Aorta (tissue), 5 donors: ENCODE measurements around the gene SLC7A7. TPM values are rescaled to one million over a fixed set of nuclear protein-coding genes. Genes with fewer than 3 reads are reported as not detected.
"Not testable (repeated sequence)": the region's sequence is repeated elsewhere in the genome, so short reads cannot be mapped to it uniquely, and the experiment has no call there.

Experiments used
- ATAC-seq: fragments of 200-7000 bp; cut with Tn5 transposase; one replicate; pipeline ENCODE4 v1.9.1; 2022; ENCODE audit warnings: moderate library complexity; ENCODE audit not compliant: low FRiP score
- DNase-seq, 2 donors: peaks; one replicate each; pipeline ENCODE4 v3.0.0-alpha.2; 2020
- H3K27ac ChIP-seq, 2 donors: one replicate each; pipeline ENCODE4 v1.5.1; 2013; ENCODE audit warnings: low read length in 2 of 2, mild to moderate bottlenecking in 2 of 2, moderate library complexity in 2 of 2, control low read depth in 1 of 2, inconsistent platforms in 1 of 2, low read depth in 1 of 2
- H3K27me3 ChIP-seq, 2 donors: one replicate each; pipeline ENCODE4 v1.6.1; 2013; ENCODE audit warnings: control low read depth in 1 of 2, low read length in 1 of 2, mild to moderate bottlenecking in 1 of 2, moderate library complexity in 1 of 2; ENCODE audit not compliant: insufficient read depth in 2 of 2, control insufficient read depth in 1 of 2
- H3K36me3 ChIP-seq, 2 donors: one replicate each; pipeline ENCODE4 v1.6.1; 2013; ENCODE audit warnings: control low read depth in 1 of 2, low read length in 1 of 2, mild to moderate bottlenecking in 1 of 2; ENCODE audit not compliant: insufficient read depth in 2 of 2, control insufficient read depth in 1 of 2
- H3K4me1 ChIP-seq, 2 donors: one replicate each; pipeline ENCODE4 v1.6.1; 2013; ENCODE audit warnings: low read length in 2 of 2, control low read depth in 1 of 2, mild to moderate bottlenecking in 1 of 2, moderate library complexity in 1 of 2; ENCODE audit not compliant: insufficient read depth in 2 of 2, control insufficient read depth in 1 of 2
- H3K4me3 ChIP-seq, 2 donors: one replicate each; pipeline ENCODE4 v1.5.1; 2013; ENCODE audit warnings: low read length in 2 of 2, control low read depth in 1 of 2, mild to moderate bottlenecking in 1 of 2
- H3K9me3 ChIP-seq: one replicate; pipeline ENCODE4 v1.6.1; 2013; ENCODE audit warnings: mild to moderate bottlenecking, low read length; ENCODE audit not compliant: control insufficient read depth
- WGBS, 2 donors: extraction: QIAGEN DNeasy Blood & Tissue Kit; methylation state at CpG; one replicate each; pipeline ENCODE4 v1.1.7; 2013; 5-methylcytosine and 5-hydroxymethylcytosine counted together
- intact Hi-C, 2 donors: fragments of 100-400 bp; cut with DNase I; formaldehyde crosslinking; loops; one replicate each; pipeline versions ENCODE4 v1.14.2 to v1.15.0; 2022
- polyA plus RNA-seq, 2 donors: library from polyadenylated mRNA; stranded (reverse); fragments of 200-250 nt; gene quantifications; one replicate each; pipeline ENCODE4 v1.2.3, GENCODE V29; 2013
- total RNA-seq, 2 donors: library from RNA; stranded (reverse); fragmentation: NEBNext Ultra II Directional; extraction: Animal tissue kit (Norgen Biotek cat#: 25700); gene quantifications; one replicate each; pipeline ENCODE4 v1.2.1, GENCODE V29; 2021
- donor health status: healthy with polysubstance abuse.
- donor health status: Bipolar disorder and iron deficiency.
- donor health status: DM: no; HTN: no; CAD: no.
- donor health status: DM: no; HTN: no; CAD: no.
- donor health status: DM: yes; HTN: yes; CAD: no.

The SLC7A7 gene
- total and polyA plus RNA-seq, 4 donors = 15.4 to 44.2 (median 16.7) TPM

DNA sequence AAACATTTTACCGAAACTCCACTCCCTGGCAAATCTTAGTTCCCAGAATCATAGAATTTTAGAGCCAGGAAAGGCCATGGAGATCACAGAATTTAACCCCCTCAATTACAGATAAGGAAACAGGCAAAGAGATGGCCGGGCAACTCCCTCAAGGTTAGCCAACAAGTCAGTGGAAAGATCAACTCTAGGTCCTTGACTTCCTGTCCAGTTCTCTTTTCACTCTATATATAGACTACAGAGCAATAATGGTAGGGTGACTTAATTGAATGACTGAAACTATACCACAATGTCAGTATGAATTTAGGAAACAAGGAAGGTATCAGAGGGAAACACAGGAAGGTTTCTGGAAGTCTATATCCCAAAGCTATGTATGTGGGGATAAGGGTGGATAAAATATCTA lies 37.2 kb downstream of the SLC7A7 start:
- H3K4me3 ChIP-seq = no peak overlapping the region
- no peak overlapping the region for H3K27ac ChIP-seq
- intact Hi-C loops = no loop called here
- H3K27me3 ChIP-seq = no peaks in the 10 kb centered on the region
- H3K9me3 ChIP-seq = no peaks in the 10 kb centered on the region
- no peak for ATAC-seq
- 87 to 92% methylated on average over 2 of the region's 2 CpGs for WGBS, 2 donors
- no peaks in the 10 kb centered on the region for H3K4me1 ChIP-seq
- peaks cover 4 to 5% of the 10 kb centered on the region in 2 donors for H3K36me3 ChIP-seq
- no peak for DNase-seq

- H3K4me1 ChIP-seq, H3K9me3 ChIP-seq, H3K27ac ChIP-seq, H3K27me3 ChIP-seq, intact Hi-C loops, H3K36me3 ChIP-seq, DNase-seq, H3K4me3 ChIP-seq, ATAC-seq: not testable (repeated sequence)
- 91 to 92% methylated on average over 8 of the region's 8 CpGs for WGBS, 2 donors
Observed at GRCh38 chr14:22776849-22777248, 38.4 kb downstream of the SLC7A7 start.

DNA sequence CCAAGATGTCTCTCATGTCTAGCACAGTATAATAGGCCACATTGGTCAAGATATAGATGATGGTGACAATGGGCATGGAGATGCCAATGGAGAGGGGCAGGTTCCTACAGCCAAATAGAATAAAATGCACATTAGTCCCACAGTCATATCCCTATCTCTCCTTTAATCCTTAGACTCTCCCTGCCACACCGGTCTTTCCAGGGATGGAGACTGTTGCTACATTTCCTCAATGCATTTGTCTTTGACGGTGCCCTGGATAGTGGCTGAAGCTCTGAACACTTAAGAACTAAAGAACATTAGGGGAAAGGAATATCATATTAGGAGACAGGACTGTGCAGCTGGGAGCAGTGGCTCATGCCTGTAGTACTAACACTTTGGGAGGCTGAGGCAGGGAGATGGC lies 39.0 kb downstream of the SLC7A7 start:
- no peaks in the 10 kb centered on the region for H3K9me3 ChIP-seq
- peaks cover 7 to 8% of the 10 kb centered on the region in 2 donors for H3K36me3 ChIP-seq
- H3K4me1 ChIP-seq = no peaks in the 10 kb centered on the region
- H3K27ac ChIP-seq = no peak overlapping the region
- no peak for DNase-seq
- H3K27me3 ChIP-seq = no peaks in the 10 kb centered on the region
- no peak overlapping the region for H3K4me3 ChIP-seq
- intact Hi-C loops = no loop called here
- ATAC-seq = no peak
- WGBS, 2 donors = 91 to 93% methylated on average over 2 of the region's 2 CpGs

- DNase-seq (no peak), ATAC-seq (no peak)
- Histone ChIP-seq H3K27me3 (no peaks in the 10 kb centered on the region), H3K27ac (no peak overlapping the region), H3K4me1 (no peaks in the 10 kb centered on the region), H3K4me3 (no peak overlapping the region), H3K36me3 (peaks cover 18% of the 10 kb centered on the region in 2 donors), H3K9me3 (no peaks in the 10 kb centered on the region)
- intact Hi-C loops = no loop called here
- 93% methylated on average over 10 of the region's 10 CpGs for WGBS, 2 donors
Observed at GRCh38 chr14:22774011-22774706, 41.1 kb downstream of the SLC7A7 start.

DNA sequence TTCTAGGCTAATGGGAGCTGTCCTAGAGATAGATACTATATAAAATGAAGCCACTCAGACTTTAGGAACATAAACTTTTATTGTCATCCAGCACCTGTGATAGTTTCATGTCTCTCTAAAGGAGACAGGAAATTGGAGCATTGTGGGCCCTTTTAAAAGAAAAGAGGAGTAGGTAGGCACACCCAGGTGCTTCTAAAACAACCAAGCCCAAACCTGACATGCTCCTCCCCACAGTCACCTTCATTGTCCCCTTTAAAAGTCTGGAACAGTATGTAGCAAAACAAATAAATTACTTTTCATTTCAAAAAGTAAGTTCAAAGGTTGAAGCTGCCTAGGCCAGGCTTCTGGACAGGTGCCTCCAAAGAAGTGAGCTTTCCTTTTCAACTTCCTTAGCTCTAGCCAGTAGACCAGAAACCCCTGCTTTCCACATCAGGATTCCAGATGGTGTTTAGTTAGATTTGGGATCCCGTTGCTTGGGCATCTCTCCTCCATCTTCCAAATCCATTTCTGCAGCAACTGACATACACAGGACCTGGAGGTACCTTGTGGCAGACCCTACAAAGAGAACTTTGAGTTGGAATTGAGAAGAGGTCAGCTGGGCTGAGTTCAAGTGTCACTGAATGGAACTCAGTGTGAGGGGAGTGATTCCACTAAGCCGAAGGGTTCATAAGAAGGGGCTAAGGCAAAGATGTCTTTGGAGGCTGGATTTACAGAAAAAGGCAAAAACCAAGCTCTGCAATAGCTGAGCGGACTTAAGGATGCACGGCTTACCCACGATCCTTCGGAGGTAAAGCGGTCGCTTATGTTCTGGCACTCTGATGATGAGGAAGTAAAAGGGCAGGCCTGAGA lies 41.8 kb downstream of the SLC7A7 start:
- H3K9me3 ChIP-seq = no peaks in the 10 kb centered on the region
- no peak for DNase-seq
- no peaks in the 10 kb centered on the region for H3K27me3 ChIP-seq
- intact Hi-C loops = no loop called here
- WGBS, 2 donors = 93 to 94% methylated on average over 8 of the region's 8 CpGs
- H3K4me1 ChIP-seq = no peaks in the 10 kb centered on the region
- H3K4me3 ChIP-seq = no peak overlapping the region
- no peak overlapping the region for H3K27ac ChIP-seq
- peaks cover 18% of the 10 kb centered on the region in 2 donors for H3K36me3 ChIP-seq
- ATAC-seq = no peak

DNA sequence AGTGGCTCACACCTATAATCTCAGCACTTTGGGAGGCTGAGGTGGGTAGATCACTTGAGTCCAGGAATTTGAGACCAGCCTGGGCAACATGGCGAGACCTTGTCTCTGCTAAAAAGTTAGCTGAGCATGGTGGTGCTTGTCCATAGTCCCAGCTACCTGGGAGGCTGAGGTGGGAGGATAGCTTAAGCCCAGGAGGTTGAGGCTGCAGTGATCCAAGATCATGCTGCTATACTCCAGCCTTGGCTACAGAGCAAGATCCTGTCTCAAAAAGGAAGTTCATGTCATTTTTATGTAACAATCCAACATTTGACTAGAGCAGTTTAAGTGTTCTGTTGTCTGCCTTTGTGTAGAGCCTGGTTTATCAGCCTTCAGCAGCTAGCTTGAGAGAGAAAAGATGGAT lies 42.5 kb downstream of the SLC7A7 start:
- H3K36me3 ChIP-seq = peaks cover 18% of the 10 kb centered on the region in 2 donors
- 97 to 100% methylated on average over 1 of the region's 1 CpG for WGBS, 2 donors
- H3K9me3 ChIP-seq = no peaks in the 10 kb centered on the region
- DNase-seq (no peak), ATAC-seq (no peak)
- H3K27me3 ChIP-seq = no peaks in the 10 kb centered on the region
- H3K4me3 ChIP-seq = no peak overlapping the region
- H3K27ac ChIP-seq = no peak overlapping the region
- no peaks in the 10 kb centered on the region for H3K4me1 ChIP-seq
- intact Hi-C loops = no loop called here

- no peak for DNase-seq
- Histone ChIP-seq H3K4me3 (no peak overlapping the region), H3K27me3 (no peaks in the 10 kb centered on the region), H3K27ac (no peak overlapping the region), H3K9me3 (no peaks in the 10 kb centered on the region), H3K36me3 (peaks cover 18% of the 10 kb centered on the region in 2 donors), H3K4me1 (no peaks in the 10 kb centered on the region)
- intact Hi-C loops = no loop called here
- 89 to 91% methylated on average over 8 of the region's 8 CpGs for WGBS, 2 donors
- ATAC-seq = no peak
Observed at GRCh38 chr14:22770481-22771187, 44.6 kb downstream of the SLC7A7 start.

- H3K4me1 ChIP-seq = no peaks in the 10 kb centered on the region
- H3K27me3 ChIP-seq = no peaks in the 10 kb centered on the region
- WGBS, 2 donors = 80 to 83% methylated on average over 2 of the region's 2 CpGs
- H3K36me3 ChIP-seq = peaks cover 18% of the 10 kb centered on the region in 2 donors
- no peaks in the 10 kb centered on the region for H3K9me3 ChIP-seq
- no peak for ATAC-seq
- no peak overlapping the region for H3K27ac ChIP-seq
- DNase-seq = no peak
- H3K4me3 ChIP-seq = no peak overlapping the region
- intact Hi-C loops = loop anchor here in 1 of 2 donors (5.0 kb wide), 1 partner anchor 48 kb away; the partner anchor contains the start of gene SLC7A7
Observed at GRCh38 chr14:22769369-22769768, 45.9 kb downstream of the SLC7A7 start.
